ENCODE measurements around the gene RNU1-3. TPM values are rescaled to one million over a fixed set of nuclear protein-coding genes. Genes with fewer than 3 reads are reported as not detected.
"Not testable (repeated sequence)": the region's sequence is repeated elsewhere in the genome, so short reads cannot be mapped to it uniquely, and the experiment has no call there.

RNU1-3 gene
- polyA plus RNA-seq, 1 donor (not counting 4 experiments of a cell fraction or from before 2014, with no cell fraction given): 67.0 TPM

DNA sequence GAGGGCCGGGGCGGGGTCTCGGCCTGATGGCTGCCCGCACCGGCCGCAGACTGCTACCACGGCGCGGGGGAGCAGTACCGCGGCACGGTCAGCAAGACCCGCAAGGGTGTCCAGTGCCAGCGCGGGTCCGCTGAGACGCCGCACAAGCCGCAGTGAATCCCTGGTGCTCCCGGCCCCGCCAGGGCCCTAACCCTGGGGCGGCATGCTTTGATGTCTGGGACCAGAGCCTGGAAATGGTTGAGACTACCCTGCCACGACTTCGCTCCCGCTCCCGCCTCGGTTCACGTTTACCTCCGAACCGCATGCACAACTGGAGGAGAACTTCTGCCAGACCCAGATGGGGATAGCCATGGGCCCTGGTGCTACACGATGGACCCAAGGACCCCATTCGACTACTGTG lies 18.5 kb downstream of the RNU1-3 start:
- H3K4me2 ChIP-seq (ENCODE audit: control insufficient read depth, extremely low read depth, insufficient read depth, low read depth, low read length); H3K36me3 ChIP-seq (ENCODE audit: control insufficient read depth in 2 of 2, extremely low read depth in 1 of 2, insufficient read depth in 2 of 2, low read length in 2 of 2); H2AFZ ChIP-seq (ENCODE audit: control insufficient read depth, low read length); H3K4me3 ChIP-seq (ENCODE audit: control insufficient read depth in 2 of 3, extremely low read depth in 1 of 3, insufficient read depth in 2 of 3, low read depth in 1 of 3, low read length in 3 of 3); H4K20me1 ChIP-seq (ENCODE audit: control insufficient read depth, extremely low read depth, insufficient read depth, low read length); H3K9me1 ChIP-seq (ENCODE audit: control insufficient read depth, extremely low read depth, insufficient read depth, low read length); H3K27me3 ChIP-seq (ENCODE audit: control insufficient read depth, extremely low read depth, insufficient read depth, low read length); FAIRE-seq; H3K27ac ChIP-seq (ENCODE audit: control insufficient read depth, insufficient read depth, low read length); DNase-seq (ENCODE audit: low read depth, low spot score); H3K9me3 ChIP-seq (ENCODE audit: control insufficient read depth, low read depth, low read length); dilution Hi-C loops (cut with MboI; ENCODE audit: extremely low pct_ligation_motif_present, low sequenced_read_pairs); H3K9ac ChIP-seq (ENCODE audit: control insufficient read depth, extremely low read depth, insufficient read depth, low read length): not testable (repeated sequence)
- peaks cover 14% of the 10 kb centered on the region for H3K4me1 ChIP-seq (ENCODE audit: control insufficient read depth, extremely low read depth, insufficient read depth, low read length)
- H3K79me2 ChIP-seq (ENCODE audit: control insufficient read depth, insufficient read depth, low read length): peaks cover 13% of the 10 kb centered on the region

DNA sequence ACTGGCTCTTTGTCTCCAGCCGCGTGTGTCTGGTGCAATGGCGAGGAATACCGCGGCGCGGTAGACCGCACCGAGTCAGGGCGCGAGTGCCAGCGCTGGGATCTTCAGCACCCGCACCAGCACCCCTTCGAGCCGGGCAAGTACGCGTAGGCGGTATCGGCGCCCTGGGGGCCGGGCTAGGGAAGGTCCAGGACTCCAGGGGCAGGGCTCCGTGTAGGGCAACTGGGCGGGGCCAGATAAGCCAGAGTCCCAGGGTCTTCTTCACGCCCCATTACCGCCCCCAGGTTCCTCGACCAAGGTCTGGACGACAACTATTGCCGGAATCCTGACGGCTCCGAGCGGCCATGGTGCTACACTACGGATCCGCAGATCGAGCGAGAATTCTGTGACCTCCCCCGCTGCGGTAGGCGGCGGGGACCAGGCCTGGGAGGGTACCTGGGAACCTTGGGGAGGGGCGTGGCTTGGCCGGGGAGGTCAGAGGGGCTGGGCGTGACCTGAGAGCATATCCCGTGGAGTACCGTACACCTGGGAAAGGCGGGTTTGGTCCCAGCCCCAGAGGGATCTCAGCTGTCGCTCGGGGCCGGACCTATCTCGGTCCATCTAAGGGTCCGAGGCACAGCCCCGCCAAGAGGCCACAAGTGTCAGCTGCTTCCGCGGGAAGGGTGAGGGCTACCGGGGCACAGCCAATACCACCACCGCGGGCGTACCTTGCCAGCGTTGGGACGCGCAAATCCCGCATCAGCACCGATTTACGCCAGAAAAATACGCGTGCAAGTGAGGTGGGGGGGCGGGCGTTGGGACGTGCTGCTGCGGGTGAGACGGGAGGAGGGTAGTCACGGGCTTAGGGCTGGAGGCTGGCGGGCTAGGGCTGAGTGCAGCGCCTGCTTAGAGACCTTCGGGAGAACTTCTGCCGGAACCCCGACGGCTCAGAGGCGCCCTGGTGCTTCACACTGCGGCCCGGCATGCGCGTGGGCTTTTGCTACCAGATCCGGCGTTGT lies 19.3 kb downstream of the RNU1-3 start:
- H3K27ac ChIP-seq (ENCODE audit: control insufficient read depth, insufficient read depth, low read length); DNase-seq (ENCODE audit: low read depth, low spot score); H3K9ac ChIP-seq (ENCODE audit: control insufficient read depth, extremely low read depth, insufficient read depth, low read length); H3K36me3 ChIP-seq (ENCODE audit: control insufficient read depth in 2 of 2, extremely low read depth in 1 of 2, insufficient read depth in 2 of 2, low read length in 2 of 2); H2AFZ ChIP-seq (ENCODE audit: control insufficient read depth, low read length); H3K9me3 ChIP-seq (ENCODE audit: control insufficient read depth, low read depth, low read length); H3K27me3 ChIP-seq (ENCODE audit: control insufficient read depth, extremely low read depth, insufficient read depth, low read length); FAIRE-seq; dilution Hi-C loops (cut with MboI; ENCODE audit: extremely low pct_ligation_motif_present, low sequenced_read_pairs); H3K4me3 ChIP-seq (ENCODE audit: control insufficient read depth in 2 of 3, extremely low read depth in 1 of 3, insufficient read depth in 2 of 3, low read depth in 1 of 3, low read length in 3 of 3); H3K9me1 ChIP-seq (ENCODE audit: control insufficient read depth, extremely low read depth, insufficient read depth, low read length); H4K20me1 ChIP-seq (ENCODE audit: control insufficient read depth, extremely low read depth, insufficient read depth, low read length); H3K4me2 ChIP-seq (ENCODE audit: control insufficient read depth, extremely low read depth, insufficient read depth, low read depth, low read length): not testable (repeated sequence)
- Histone ChIP-seq H3K79me2 (ENCODE audit: control insufficient read depth, insufficient read depth, low read length) (peaks cover 21% of the 10 kb centered on the region), H3K4me1 (ENCODE audit: control insufficient read depth, extremely low read depth, insufficient read depth, low read length) (peaks cover 20% of the 10 kb centered on the region)

DNA sequence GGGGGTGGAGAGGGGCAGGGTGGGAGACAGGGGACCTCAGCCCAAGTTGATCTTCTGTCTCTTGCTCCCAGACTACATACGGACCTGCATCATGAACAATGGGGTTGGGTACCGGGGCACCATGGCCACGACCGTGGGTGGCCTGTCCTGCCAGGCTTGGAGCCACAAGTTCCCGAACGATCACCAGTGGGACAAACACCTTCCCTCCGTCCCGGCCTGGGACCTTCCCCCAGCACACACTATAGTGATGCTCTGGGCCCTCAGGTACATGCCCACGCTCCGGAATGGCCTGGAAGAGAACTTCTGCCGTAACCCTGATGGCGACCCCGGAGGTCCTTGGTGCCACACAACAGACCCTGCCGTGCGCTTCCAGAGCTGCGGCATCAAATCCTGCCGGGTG lies 20.0 kb downstream of the RNU1-3 start:
- H3K27ac ChIP-seq (ENCODE audit: control insufficient read depth, insufficient read depth, low read length); DNase-seq (ENCODE audit: low read depth, low spot score); dilution Hi-C loops (cut with MboI; ENCODE audit: extremely low pct_ligation_motif_present, low sequenced_read_pairs); H3K9me3 ChIP-seq (ENCODE audit: control insufficient read depth, low read depth, low read length); H3K4me3 ChIP-seq (ENCODE audit: control insufficient read depth in 2 of 3, extremely low read depth in 1 of 3, insufficient read depth in 2 of 3, low read depth in 1 of 3, low read length in 3 of 3); H3K27me3 ChIP-seq (ENCODE audit: control insufficient read depth, extremely low read depth, insufficient read depth, low read length); H3K9ac ChIP-seq (ENCODE audit: control insufficient read depth, extremely low read depth, insufficient read depth, low read length); H2AFZ ChIP-seq (ENCODE audit: control insufficient read depth, low read length); H3K9me1 ChIP-seq (ENCODE audit: control insufficient read depth, extremely low read depth, insufficient read depth, low read length); FAIRE-seq; H3K36me3 ChIP-seq (ENCODE audit: control insufficient read depth in 2 of 2, extremely low read depth in 1 of 2, insufficient read depth in 2 of 2, low read length in 2 of 2); H4K20me1 ChIP-seq (ENCODE audit: control insufficient read depth, extremely low read depth, insufficient read depth, low read length); H3K4me2 ChIP-seq (ENCODE audit: control insufficient read depth, extremely low read depth, insufficient read depth, low read depth, low read length): not testable (repeated sequence)
- H3K4me1 ChIP-seq (ENCODE audit: control insufficient read depth, extremely low read depth, insufficient read depth, low read length): peaks cover 20% of the 10 kb centered on the region
- H3K79me2 ChIP-seq (ENCODE audit: control insufficient read depth, insufficient read depth, low read length): peaks cover 27% of the 10 kb centered on the region

DNA sequence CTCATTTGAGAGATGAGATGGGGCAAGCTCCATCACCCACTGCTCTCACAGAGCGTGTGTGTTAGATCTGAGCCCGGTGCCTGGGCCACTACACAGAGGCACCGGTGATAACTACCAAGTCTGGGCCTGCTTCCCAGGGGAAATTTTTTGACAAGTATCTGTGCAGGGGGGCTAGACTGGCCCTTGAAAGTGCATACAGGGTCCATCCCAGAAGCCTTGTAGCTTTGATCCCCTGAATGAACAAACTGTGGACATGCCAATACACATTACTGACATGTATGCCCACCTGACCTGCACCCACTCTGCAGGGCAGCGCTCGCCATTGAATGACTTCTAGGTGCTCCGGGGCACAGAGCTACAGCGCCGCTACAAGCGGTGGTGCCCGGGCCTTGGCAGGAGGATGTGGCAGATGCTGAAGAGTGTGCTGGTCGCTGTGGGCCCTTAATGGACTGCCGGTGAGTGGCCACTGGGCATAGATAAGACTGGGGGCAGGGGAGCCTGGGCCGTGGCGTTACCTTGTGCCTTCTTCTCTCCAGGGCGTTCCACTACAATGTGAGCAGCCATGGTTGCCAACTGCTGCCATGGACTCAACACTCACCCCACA lies 20.6 kb downstream of the RNU1-3 start:
- peaks cover 20% of the 10 kb centered on the region for H3K4me1 ChIP-seq (ENCODE audit: control insufficient read depth, extremely low read depth, insufficient read depth, low read length)
- peaks cover 31% of the 10 kb centered on the region for H3K79me2 ChIP-seq (ENCODE audit: control insufficient read depth, insufficient read depth, low read length)
- DNase-seq (ENCODE audit: low read depth, low spot score); H3K4me3 ChIP-seq (ENCODE audit: control insufficient read depth in 2 of 3, extremely low read depth in 1 of 3, insufficient read depth in 2 of 3, low read depth in 1 of 3, low read length in 3 of 3); H3K9ac ChIP-seq (ENCODE audit: control insufficient read depth, extremely low read depth, insufficient read depth, low read length); H3K9me3 ChIP-seq (ENCODE audit: control insufficient read depth, low read depth, low read length); H3K27ac ChIP-seq (ENCODE audit: control insufficient read depth, insufficient read depth, low read length); FAIRE-seq; H4K20me1 ChIP-seq (ENCODE audit: control insufficient read depth, extremely low read depth, insufficient read depth, low read length); dilution Hi-C loops (cut with MboI; ENCODE audit: extremely low pct_ligation_motif_present, low sequenced_read_pairs); H3K4me2 ChIP-seq (ENCODE audit: control insufficient read depth, extremely low read depth, insufficient read depth, low read depth, low read length); H2AFZ ChIP-seq (ENCODE audit: control insufficient read depth, low read length); H3K36me3 ChIP-seq (ENCODE audit: control insufficient read depth in 2 of 2, extremely low read depth in 1 of 2, insufficient read depth in 2 of 2, low read length in 2 of 2); H3K9me1 ChIP-seq (ENCODE audit: control insufficient read depth, extremely low read depth, insufficient read depth, low read length); H3K27me3 ChIP-seq (ENCODE audit: control insufficient read depth, extremely low read depth, insufficient read depth, low read length): not testable (repeated sequence)
